Thyroid gland (tissue), 4 donors: ENCODE results near the gene TSC22D4. TPM values are rescaled to one million over a fixed set of nuclear protein-coding genes. Genes with fewer than 3 reads are reported as not detected.

Source experiments
- DNase-seq, 2 donors: peaks; one replicate each; pipeline ENCODE4 v3.0.0-alpha.2; 2019
- H3K27ac ChIP-seq, 3 donors: fragments of 200-600 bp; sonication (generic); 1 replicate in 2 of 3; 2 replicates in 1 of 3; pipeline ENCODE4 v1.5.1; 2016 to 2019; ENCODE audit warnings: mild to moderate bottlenecking in 1 of 3, moderate library complexity in 1 of 3
- H3K27me3 ChIP-seq: fragments of 200-600 bp; sonication (generic); one replicate; pipeline ENCODE4 v1.5.1; 2019
- H3K36me3 ChIP-seq, 2 donors: fragments of 200-600 bp; sonication (generic); one replicate each; pipeline ENCODE4 v1.5.1; 2016 to 2019
- H3K4me1 ChIP-seq, 2 donors: fragments of 200-600 bp; sonication (generic); one replicate each; pipeline ENCODE4 v1.5.1; 2017 to 2019
- H3K4me3 ChIP-seq, 3 donors: fragments of 200-600 bp; sonication (generic); replicated peaks in 1 of 3; 1 replicate in 2 of 3; 2 replicates in 1 of 3; pipeline ENCODE4 v1.5.1; 2016; ENCODE audit warnings: mild to moderate bottlenecking in 1 of 3
- H3K9me3 ChIP-seq: fragments of 200-600 bp; sonication (generic); one replicate; pipeline ENCODE4 v1.5.1; 2017
- POLR2A ChIP-seq, 2 donors: fragments of 450-650 bp; IDR thresholded peaks; one replicate each; pipeline ENCODE4 v1.6.1; 2017; ENCODE audit warnings: antibody characterized with exemption in 2 of 2, mild to moderate bottlenecking in 2 of 2, moderate library complexity in 1 of 2
- WGBS, 2 donors: methylation state at CpG; one replicate each; pipeline ENCODE4 v1.1.5; 2017; 5-methylcytosine and 5-hydroxymethylcytosine counted together
- intact Hi-C: fragments of 100-400 bp; cut with DNase I; formaldehyde crosslinking; loops from one replicate; pipeline ENCODE4 v1.15.1; 2023
- total RNA-seq, 4 donors: library from RNA; depleted of rRNA; stranded (reverse); fragments of >200 nt; gene quantifications; one replicate each; pipeline ENCODE4 v1.2.3, GENCODE V29; 2016
- TF ChIP-seq, protein P1 (sequence below), 6 experiments: fragments of 200-600 bp in 3 of 6; fragments of 450-650 bp in 3 of 6; sonication (generic) in 3 of 6; IDR thresholded peaks; one replicate each; pipeline ENCODE4 v1.5.1; 2016 to 2019; ENCODE audit warnings: antibody characterized with exemption in 6 of 6, mild to moderate bottlenecking in 2 of 6, inconsistent platforms in 1 of 6, moderate library complexity in 1 of 6

TSC22D4 gene
- total RNA-seq, 4 donors from 2014 or later, result 22.7 to 37.8 (median 27.9) TPM

DNA sequence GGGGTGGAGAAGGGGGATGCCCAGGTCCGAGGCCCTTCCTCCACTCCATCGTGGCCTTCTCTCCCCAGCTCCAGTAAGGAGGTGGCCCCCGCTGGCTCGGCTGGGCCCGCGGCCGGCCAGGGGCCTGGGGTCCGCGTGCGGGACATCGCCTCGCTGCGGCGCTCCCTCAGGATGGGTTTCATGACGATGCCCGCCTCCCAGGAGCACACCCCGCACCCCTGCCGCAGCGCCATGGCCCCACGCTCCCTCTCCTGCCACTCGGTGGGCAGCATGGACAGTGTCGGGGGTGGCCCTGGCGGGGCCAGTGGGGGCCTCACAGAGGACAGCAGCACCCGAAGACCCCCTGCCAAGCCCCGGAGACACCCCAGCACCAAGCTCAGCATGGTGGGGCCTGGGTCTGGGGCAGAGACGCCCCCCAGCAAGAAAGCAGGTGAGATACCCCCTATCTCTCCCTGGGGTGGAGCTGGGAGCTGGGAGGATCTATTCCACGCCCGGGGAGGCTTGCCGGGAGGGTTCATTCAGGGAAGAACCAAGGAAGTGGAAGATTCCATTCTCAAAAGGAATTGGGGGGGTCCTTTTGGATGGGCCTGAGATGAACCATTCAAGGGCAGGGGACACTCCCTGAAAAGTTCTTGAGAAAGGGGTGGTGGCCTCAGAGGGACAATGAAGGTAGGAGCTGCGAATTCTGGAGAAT lies 7.9 kb upstream of the TSC22D4 start:
- no peak for TF ChIP-seq POLR2A (IDR thresholded peaks at IDR 0.05)
- TF ChIP-seq, protein P1, sequence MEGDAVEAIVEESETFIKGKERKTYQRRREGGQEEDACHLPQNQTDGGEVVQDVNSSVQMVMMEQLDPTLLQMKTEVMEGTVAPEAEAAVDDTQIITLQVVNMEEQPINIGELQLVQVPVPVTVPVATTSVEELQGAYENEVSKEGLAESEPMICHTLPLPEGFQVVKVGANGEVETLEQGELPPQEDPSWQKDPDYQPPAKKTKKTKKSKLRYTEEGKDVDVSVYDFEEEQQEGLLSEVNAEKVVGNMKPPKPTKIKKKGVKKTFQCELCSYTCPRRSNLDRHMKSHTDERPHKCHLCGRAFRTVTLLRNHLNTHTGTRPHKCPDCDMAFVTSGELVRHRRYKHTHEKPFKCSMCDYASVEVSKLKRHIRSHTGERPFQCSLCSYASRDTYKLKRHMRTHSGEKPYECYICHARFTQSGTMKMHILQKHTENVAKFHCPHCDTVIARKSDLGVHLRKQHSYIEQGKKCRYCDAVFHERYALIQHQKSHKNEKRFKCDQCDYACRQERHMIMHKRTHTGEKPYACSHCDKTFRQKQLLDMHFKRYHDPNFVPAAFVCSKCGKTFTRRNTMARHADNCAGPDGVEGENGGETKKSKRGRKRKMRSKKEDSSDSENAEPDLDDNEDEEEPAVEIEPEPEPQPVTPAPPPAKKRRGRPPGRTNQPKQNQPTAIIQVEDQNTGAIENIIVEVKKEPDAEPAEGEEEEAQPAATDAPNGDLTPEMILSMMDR (IDR thresholded peaks at IDR 0.05), result no peak
- 78 to 82% methylated on average over 12 to 20 of the region's 30 CpGs for WGBS, 2 donors
- Histone ChIP-seq H3K9me3 (no peaks in the 10 kb centered on the region), H3K4me1 (peaks cover 5 to 8% of the 10 kb centered on the region in 2 donors), H3K36me3 (no peaks in the 10 kb centered on the region), H3K4me3 (no peak overlapping the region), H3K27me3 (no peaks in the 10 kb centered on the region), H3K27ac (no peak overlapping the region)
- no peak for DNase-seq
- intact Hi-C loops, result no loop called here

DNA sequence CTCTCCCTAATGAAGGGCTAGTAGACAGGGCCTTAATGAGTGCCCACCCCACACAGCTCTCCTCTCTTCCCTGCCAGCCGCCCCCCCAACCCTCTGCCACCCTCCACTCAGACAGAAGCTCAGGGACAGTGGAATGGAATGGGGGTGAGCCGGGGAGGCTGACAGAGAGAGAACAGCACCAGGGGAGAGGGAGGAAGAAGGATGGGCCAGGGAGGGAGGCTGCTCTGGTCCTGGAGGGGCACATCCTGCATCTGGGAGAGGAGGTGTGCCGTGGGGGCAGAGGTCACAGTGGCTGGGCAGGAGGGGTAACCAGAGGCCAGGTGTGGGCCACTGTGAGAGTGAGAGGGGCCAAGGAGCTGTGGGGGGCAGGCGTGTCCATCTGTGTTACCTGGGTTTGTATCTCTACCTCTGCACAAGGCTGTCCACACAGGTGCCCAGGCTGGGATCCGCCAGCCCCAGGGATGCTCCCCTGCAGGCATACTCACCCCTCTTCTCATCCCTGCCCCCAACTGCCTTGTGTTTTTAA lies 7.2 kb upstream of the TSC22D4 start:
- no peaks in the 10 kb centered on the region for H3K9me3 ChIP-seq
- TF ChIP-seq, protein P1 (IDR thresholded peaks at IDR 0.05), result no peak
- TF ChIP-seq POLR2A (IDR thresholded peaks at IDR 0.05), result no peak
- no peak for DNase-seq
- intact Hi-C loops, result no loop called here
- no peak overlapping the region for H3K27ac ChIP-seq
- H3K4me1 ChIP-seq, result peaks cover 5 to 8% of the 10 kb centered on the region in 2 donors
- WGBS, 2 donors, result 91 to 93% methylated on average over 4 to 5 of the region's 5 CpGs
- H3K4me3 ChIP-seq, result no peak overlapping the region
- no peaks in the 10 kb centered on the region for H3K36me3 ChIP-seq
- no peaks in the 10 kb centered on the region for H3K27me3 ChIP-seq

DNA sequence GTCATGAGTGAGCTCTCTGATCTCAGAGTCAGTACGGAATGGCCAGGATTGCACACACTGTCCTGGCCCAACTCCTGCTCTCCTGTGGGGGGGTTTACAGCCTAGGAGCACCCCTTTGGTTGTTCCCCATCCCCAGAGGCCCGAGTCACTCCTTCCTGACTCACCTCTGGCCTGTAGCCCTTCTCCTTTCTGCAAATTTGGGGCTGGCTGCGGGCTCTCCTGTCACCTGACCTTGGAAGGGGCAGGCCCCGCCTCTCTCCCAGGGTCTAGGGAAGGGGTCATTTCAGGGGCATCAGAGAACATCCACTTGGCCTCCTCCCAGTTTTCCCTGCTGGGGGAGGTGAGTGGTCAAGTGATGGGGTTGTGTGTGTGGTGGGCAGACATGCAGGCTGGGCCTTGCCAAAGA lies 6.5 kb upstream of the TSC22D4 start:
- no peak overlapping the region for H3K4me3 ChIP-seq
- no peak overlapping the region for H3K27ac ChIP-seq
- H3K27me3 ChIP-seq, result no peaks in the 10 kb centered on the region
- intact Hi-C loops, result no loop called here
- H3K36me3 ChIP-seq, result no peaks in the 10 kb centered on the region
- H3K9me3 ChIP-seq, result no peaks in the 10 kb centered on the region
- H3K4me1 ChIP-seq, result peaks cover 5 to 8% of the 10 kb centered on the region in 2 donors
- TF ChIP-seq, protein P1 (IDR thresholded peaks at IDR 0.05), result no peak
- TF ChIP-seq POLR2A (IDR thresholded peaks at IDR 0.05), result no peak
- no peak for DNase-seq
- 84 to 89% methylated on average over 4 of the region's 4 CpGs for WGBS, 2 donors

DNA sequence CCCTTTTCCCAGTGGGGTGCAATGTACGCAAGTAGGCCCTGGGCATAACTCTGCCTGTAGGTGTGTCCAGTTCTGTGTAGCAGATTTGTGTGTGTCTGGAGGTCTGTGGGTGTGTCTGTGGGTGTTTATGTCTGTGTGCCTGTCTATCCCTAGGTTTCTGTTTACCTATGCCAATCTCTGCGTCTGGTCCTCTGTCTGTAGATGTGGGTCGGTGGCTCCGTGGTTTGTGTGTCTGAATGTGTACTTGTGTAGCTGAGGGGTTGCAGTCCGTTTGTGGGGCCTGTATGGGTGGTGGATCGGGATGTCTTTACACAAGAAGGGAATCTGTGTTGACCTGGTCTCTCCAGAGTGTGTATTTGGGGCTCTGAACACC lies 5.6 kb upstream of the TSC22D4 start:
- no peak for DNase-seq
- Histone ChIP-seq H3K27me3 (no peaks in the 10 kb centered on the region), H3K9me3 (no peaks in the 10 kb centered on the region), H3K36me3 (no peaks in the 10 kb centered on the region), H3K4me1 (peaks cover 6 to 11% of the 10 kb centered on the region in 2 donors), H3K4me3 (no peak overlapping the region), H3K27ac (no peak overlapping the region)
- 84 to 91% methylated on average over 5 to 6 of the region's 6 CpGs for WGBS, 2 donors
- no peak for TF ChIP-seq POLR2A (IDR thresholded peaks at IDR 0.05)
- TF ChIP-seq, protein P1 (IDR thresholded peaks at IDR 0.05), result no peak
- intact Hi-C loops, result loop anchor here (5.0 kb wide), 1 partner anchor 73 kb away; no protein-coding TSS in a partner anchor
